Measurements from ENCODE around the gene CACNA2D3.

DNA sequence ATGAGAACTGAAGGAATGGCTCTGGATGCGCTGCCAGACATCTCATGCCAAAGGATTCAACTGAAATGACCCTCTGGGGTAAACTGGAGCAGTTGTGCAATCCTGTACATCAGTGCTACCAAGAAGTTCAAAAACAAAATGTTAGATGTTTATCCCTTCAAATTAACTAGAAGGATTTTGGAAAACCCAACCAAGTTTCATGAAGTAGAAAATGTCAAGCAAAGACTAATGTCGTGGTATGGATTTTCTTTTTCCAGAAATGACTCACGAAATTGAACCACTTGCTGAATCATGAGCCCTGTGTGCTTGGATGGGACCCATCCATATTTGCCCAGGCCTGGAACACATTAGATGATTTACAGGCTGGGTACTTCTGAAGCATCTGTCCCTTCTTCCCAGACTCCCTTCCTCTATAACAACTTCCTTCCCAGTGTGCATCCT lies 703.9 kb downstream of the CACNA2D3 start:
- TF ChIP-seq POLR2A (IDR thresholded peaks at IDR 0.05): no peak
- TF ChIP-seq, protein P1, sequence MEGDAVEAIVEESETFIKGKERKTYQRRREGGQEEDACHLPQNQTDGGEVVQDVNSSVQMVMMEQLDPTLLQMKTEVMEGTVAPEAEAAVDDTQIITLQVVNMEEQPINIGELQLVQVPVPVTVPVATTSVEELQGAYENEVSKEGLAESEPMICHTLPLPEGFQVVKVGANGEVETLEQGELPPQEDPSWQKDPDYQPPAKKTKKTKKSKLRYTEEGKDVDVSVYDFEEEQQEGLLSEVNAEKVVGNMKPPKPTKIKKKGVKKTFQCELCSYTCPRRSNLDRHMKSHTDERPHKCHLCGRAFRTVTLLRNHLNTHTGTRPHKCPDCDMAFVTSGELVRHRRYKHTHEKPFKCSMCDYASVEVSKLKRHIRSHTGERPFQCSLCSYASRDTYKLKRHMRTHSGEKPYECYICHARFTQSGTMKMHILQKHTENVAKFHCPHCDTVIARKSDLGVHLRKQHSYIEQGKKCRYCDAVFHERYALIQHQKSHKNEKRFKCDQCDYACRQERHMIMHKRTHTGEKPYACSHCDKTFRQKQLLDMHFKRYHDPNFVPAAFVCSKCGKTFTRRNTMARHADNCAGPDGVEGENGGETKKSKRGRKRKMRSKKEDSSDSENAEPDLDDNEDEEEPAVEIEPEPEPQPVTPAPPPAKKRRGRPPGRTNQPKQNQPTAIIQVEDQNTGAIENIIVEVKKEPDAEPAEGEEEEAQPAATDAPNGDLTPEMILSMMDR (IDR thresholded peaks at IDR 0.05): no peak

Measured in upper lobe of left lung (tissue), 4 donors.